Esophagus muscularis mucosa (tissue), 4 donors: Measurements from ENCODE around the gene RAB35. TPM values are rescaled to one million over a fixed set of nuclear protein-coding genes. Genes with fewer than 3 reads are reported as not detected.

Experiments
- DNase-seq: peaks from one replicate; pipeline ENCODE4 v3.0.0-alpha.2; 2017; ENCODE audit errors: extremely low spot score
- H3K27ac ChIP-seq, 4 donors: fragments of 200-600 bp; sonication (generic); replicated peaks in 1 of 4; 1 replicate in 3 of 4; 2 replicates in 1 of 4; pipeline ENCODE4 v1.5.1; 2016 to 2019; ENCODE audit warnings: mild to moderate bottlenecking in 1 of 4
- H3K27me3 ChIP-seq, 4 donors: fragments of 200-600 bp; sonication (generic); one replicate each; pipeline versions ENCODE4 v1.5.1 to v1.6.0; 2016 to 2019
- H3K36me3 ChIP-seq, 4 donors: fragments of 200-600 bp; sonication (generic); one replicate each; pipeline ENCODE4 v1.5.1; 2016 to 2019
- H3K4me1 ChIP-seq, 4 donors: fragments of 200-600 bp; sonication (generic); one replicate each; pipeline ENCODE4 v1.5.1; 2016 to 2019
- H3K4me3 ChIP-seq, 4 donors: fragments of 200-600 bp; sonication (generic); 1 replicate in 2 of 4; 2 replicates in 2 of 4; pipeline ENCODE4 v1.5.1; 2016 to 2019; ENCODE audit warnings: mild to moderate bottlenecking in 4 of 4, moderate library complexity in 1 of 4
- H3K9me3 ChIP-seq, 4 donors: fragments of 200-600 bp; sonication (generic); 1 replicate in 3 of 4; 2 replicates in 1 of 4; pipeline ENCODE4 v1.5.1; 2016 to 2019
- CTCF ChIP-seq, 3 experiments: fragments of 200-600 bp in 2 of 3; fragments of 450-650 bp in 1 of 3; sonication (generic) in 2 of 3; IDR thresholded peaks; one replicate each; pipeline ENCODE4 v1.5.1; 2017 to 2019; ENCODE audit warnings: antibody characterized with exemption in 3 of 3, mild to moderate bottlenecking in 2 of 3, moderate library complexity in 1 of 3
- EP300 ChIP-seq: sonication (generic); formaldehyde crosslinking; IDR thresholded peaks from one replicate; pipeline ENCODE4 v1.6.1; 2017; ENCODE audit warnings: antibody characterized with exemption
- POLR2A ChIP-seq: fragments of 450-650 bp; IDR thresholded peaks from one replicate; pipeline ENCODE4 v1.6.1; 2017; ENCODE audit warnings: antibody characterized with exemption, moderate library complexity, mild to moderate bottlenecking, low read depth
- POLR2AphosphoS5 ChIP-seq, 2 donors: sonication (generic); formaldehyde crosslinking; IDR thresholded peaks; one replicate each; pipeline ENCODE4 v1.6.1; 2017; ENCODE audit warnings: antibody characterized with exemption in 2 of 2
- WGBS: methylation state at CpG from one replicate; pipeline ENCODE4 v1.1.5; 2018; 5-methylcytosine and 5-hydroxymethylcytosine counted together
- intact Hi-C: fragments of 100-400 bp; cut with DNase I; formaldehyde crosslinking; loops from one replicate; pipeline ENCODE4 v1.15.1; 2023
- total RNA-seq, 4 donors: library from RNA; depleted of rRNA; stranded (reverse); fragments of >200 nt; gene quantifications; one replicate each; pipeline versions ENCODE4 v1.1.0 to v1.2.1, GENCODE V29; 2016

The RAB35 gene
- total RNA-seq, 4 donors from 2014 or later = 18.7 to 45.9 (median 38.3) TPM

GRCh38 chr12:120075034-120075616 lies 41.4 kb downstream of the RAB35 start:
- Histone ChIP-seq H3K27ac (no peak overlapping the region), H3K36me3 (no peaks in the 10 kb centered on the region), H3K9me3 (no peaks in the 10 kb centered on the region), H3K27me3 (no peaks in the 10 kb centered on the region), H3K4me1 (no peaks in the 10 kb centered on the region), H3K4me3 (no peak overlapping the region)
- intact Hi-C loops = no loop called here
- 85% methylated on average over 6 of the region's 7 CpGs for WGBS
- TF ChIP-seq POLR2AphosphoS5 (IDR thresholded peaks at IDR 0.05) (no peak), POLR2A (no peak), CTCF (IDR thresholded peaks at IDR 0.05) (no peak), EP300 (no peak)
- no peak for DNase-seq

DNA sequence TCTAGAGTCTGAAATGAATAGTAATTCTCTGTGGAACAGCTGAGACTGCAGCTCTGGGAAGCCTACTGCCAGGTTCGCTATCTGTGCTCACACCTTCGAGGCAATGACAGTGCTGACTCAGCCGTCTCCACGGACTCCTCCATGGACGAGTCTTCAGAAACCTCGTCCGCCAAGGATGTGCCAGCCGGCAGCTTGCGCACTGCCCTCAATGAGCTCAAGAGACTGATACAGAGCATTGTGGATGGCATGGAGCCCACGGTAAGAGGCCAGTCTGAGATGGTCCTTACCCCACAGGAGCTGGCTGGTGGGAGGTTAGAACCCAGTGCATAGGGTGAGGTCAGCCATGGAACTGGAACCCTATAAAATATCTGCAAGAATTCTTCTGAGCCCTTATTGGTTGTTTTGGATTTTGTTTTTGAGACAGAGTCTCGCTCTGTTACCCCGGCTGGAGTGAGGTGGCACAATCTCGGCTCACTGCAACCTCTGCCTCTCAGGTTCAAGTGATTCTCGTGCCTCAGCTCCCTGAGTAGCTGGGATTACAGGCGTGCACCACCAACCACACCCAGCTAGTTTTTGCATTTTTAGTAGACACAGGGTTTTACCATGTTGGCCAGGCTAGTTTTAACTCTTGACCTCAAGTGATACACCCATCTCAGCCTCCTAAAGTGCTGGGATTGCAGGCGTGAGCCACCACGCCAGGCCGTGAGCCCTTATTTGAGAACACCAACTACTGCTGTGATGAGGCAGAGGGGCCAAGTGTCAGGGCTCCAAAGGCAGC lies 43.9 kb downstream of the RAB35 start:
- Histone ChIP-seq H3K27me3 (no peaks in the 10 kb centered on the region), H3K9me3 (no peaks in the 10 kb centered on the region), H3K27ac (no peak overlapping the region), H3K4me3 (no peak overlapping the region), H3K4me1 (no peaks in the 10 kb centered on the region), H3K36me3 (no peaks in the 10 kb centered on the region)
- 87% methylated on average over 18 of the region's 18 CpGs for WGBS
- no peak for DNase-seq
- TF ChIP-seq CTCF (IDR thresholded peaks at IDR 0.05) = no peak
- no peak for TF ChIP-seq POLR2A
- no peak for TF ChIP-seq EP300
- TF ChIP-seq POLR2AphosphoS5 (IDR thresholded peaks at IDR 0.05) = no peak
- intact Hi-C loops = no loop called here

GRCh38 chr12:120071493-120072020 lies 45.0 kb downstream of the RAB35 start:
- H3K36me3 ChIP-seq = no peaks in the 10 kb centered on the region
- TF ChIP-seq POLR2A (no peak), EP300 (no peak), CTCF (IDR thresholded peaks at IDR 0.05) (no peak), POLR2AphosphoS5 (IDR thresholded peaks at IDR 0.05) (no peak)
- intact Hi-C loops = no loop called here
- 90% methylated on average over 6 of the region's 6 CpGs for WGBS
- no peaks in the 10 kb centered on the region for H3K4me1 ChIP-seq
- no peak for DNase-seq
- H3K9me3 ChIP-seq = no peaks in the 10 kb centered on the region
- H3K27me3 ChIP-seq = no peaks in the 10 kb centered on the region
- no peak overlapping the region for H3K4me3 ChIP-seq
- no peak overlapping the region for H3K27ac ChIP-seq

DNA sequence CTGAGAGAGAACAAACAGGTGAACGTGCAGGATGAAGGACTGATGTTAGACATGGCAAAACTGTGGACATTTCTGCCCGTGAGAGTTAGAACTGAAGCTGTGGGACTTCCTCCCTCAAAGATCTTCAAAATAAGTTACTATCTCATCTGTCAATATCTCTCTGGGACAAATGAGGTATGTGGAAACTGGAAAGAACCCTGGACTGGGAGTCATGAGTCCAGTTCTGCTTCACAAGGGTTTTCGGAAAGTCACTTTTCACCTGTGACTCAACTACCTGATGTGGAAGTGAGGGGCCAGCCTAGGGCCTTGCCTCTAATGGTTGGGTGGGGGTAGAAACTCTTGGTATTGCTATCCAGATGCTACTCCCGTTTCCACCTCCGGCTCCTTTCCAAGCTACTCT lies 47.3 kb downstream of the RAB35 start:
- no peak overlapping the region for H3K4me3 ChIP-seq
- TF ChIP-seq POLR2AphosphoS5 (IDR thresholded peaks at IDR 0.05) (no peak), CTCF (IDR thresholded peaks at IDR 0.05) (no peak), EP300 (no peak), POLR2A (no peak)
- no peak for DNase-seq
- H3K36me3 ChIP-seq = no peaks in the 10 kb centered on the region
- no peaks in the 10 kb centered on the region for H3K9me3 ChIP-seq
- peaks cover 0 to 14% (median 0%) of the 10 kb centered on the region in 4 donors for H3K27me3 ChIP-seq
- 65% methylated on average over 5 of the region's 5 CpGs for WGBS
- intact Hi-C loops = no loop called here
- no peak overlapping the region for H3K27ac ChIP-seq
- H3K4me1 ChIP-seq = no peaks in the 10 kb centered on the region
